ENCODE results near the gene ENOX1.

ENOX1 gene

GRCh38 chr13:43782686-43783085 is 4.1 kb downstream of the ENOX1 start:
- no peak overlapping the region for H3K9ac ChIP-seq (ENCODE audit: low read length)
- no peaks in the 10 kb centered on the region for H3K36me3 ChIP-seq (ENCODE audit: control insufficient read depth, insufficient read depth, low read length)
- peaks cover 11% of the 10 kb centered on the region for H3K4me1 ChIP-seq (ENCODE audit: control insufficient read depth, insufficient read depth, low read length)
- no peak overlapping the region for H3K27ac ChIP-seq (ENCODE audit: low read depth, low read length)
- H3K27me3 ChIP-seq (ENCODE audit: control insufficient read depth, insufficient read depth, low read length), result no peaks in the 10 kb centered on the region
- H3K4me3 ChIP-seq (ENCODE audit: low read length), result no peak overlapping the region

GRCh38 chr13:43780666-43781065 is 6.1 kb downstream of the ENOX1 start:
- H3K36me3 ChIP-seq (ENCODE audit: control insufficient read depth, insufficient read depth, low read length), result no peaks in the 10 kb centered on the region
- H3K4me1 ChIP-seq (ENCODE audit: control insufficient read depth, insufficient read depth, low read length), result peaks cover 10% of the 10 kb centered on the region
- no peak overlapping the region for H3K4me3 ChIP-seq (ENCODE audit: low read length)
- no peaks in the 10 kb centered on the region for H3K27me3 ChIP-seq (ENCODE audit: control insufficient read depth, insufficient read depth, low read length)
- H3K27ac ChIP-seq (ENCODE audit: low read depth, low read length), result no peak overlapping the region
- no peak overlapping the region for H3K9ac ChIP-seq (ENCODE audit: low read length)

- H3K27ac ChIP-seq (ENCODE audit: low read depth, low read length), result no peak overlapping the region
- peaks cover 2% of the 10 kb centered on the region for H3K4me1 ChIP-seq (ENCODE audit: control insufficient read depth, insufficient read depth, low read length)
- H3K9ac ChIP-seq (ENCODE audit: low read length), result no peak overlapping the region
- H3K27me3 ChIP-seq (ENCODE audit: control insufficient read depth, insufficient read depth, low read length), result no peaks in the 10 kb centered on the region
- H3K36me3 ChIP-seq (ENCODE audit: control insufficient read depth, insufficient read depth, low read length), result no peaks in the 10 kb centered on the region
- H3K4me3 ChIP-seq (ENCODE audit: low read length), result no peak overlapping the region
Observed at GRCh38 chr13:43776501-43777079, 10.2 kb downstream of the ENOX1 start.

- Histone ChIP-seq H3K9ac (ENCODE audit: low read length) (no peak overlapping the region), H3K36me3 (ENCODE audit: control insufficient read depth, insufficient read depth, low read length) (no peaks in the 10 kb centered on the region), H3K4me3 (ENCODE audit: low read length) (no peak overlapping the region), H3K27ac (ENCODE audit: low read depth, low read length) (no peak overlapping the region), H3K4me1 (ENCODE audit: control insufficient read depth, insufficient read depth, low read length) (peaks cover 4% of the 10 kb centered on the region), H3K27me3 (ENCODE audit: control insufficient read depth, insufficient read depth, low read length) (no peaks in the 10 kb centered on the region)
Observed at GRCh38 chr13:43776006-43776405, 10.8 kb downstream of the ENOX1 start.

GRCh38 chr13:43773602-43774001 is 13.2 kb downstream of the ENOX1 start:
- H3K9ac ChIP-seq (ENCODE audit: low read length), result no peak overlapping the region
- H3K27ac ChIP-seq (ENCODE audit: low read depth, low read length), result no peak overlapping the region
- H3K4me1 ChIP-seq (ENCODE audit: control insufficient read depth, insufficient read depth, low read length), result peaks cover 9% of the 10 kb centered on the region
- H3K27me3 ChIP-seq (ENCODE audit: control insufficient read depth, insufficient read depth, low read length), result no peaks in the 10 kb centered on the region
- no peaks in the 10 kb centered on the region for H3K36me3 ChIP-seq (ENCODE audit: control insufficient read depth, insufficient read depth, low read length)
- H3K4me3 ChIP-seq (ENCODE audit: low read length), result no peak overlapping the region

GRCh38 chr13:43770871-43771270 is 15.9 kb downstream of the ENOX1 start:
- no peak overlapping the region for H3K4me3 ChIP-seq (ENCODE audit: low read length)
- peaks cover 26% of the 10 kb centered on the region for H3K4me1 ChIP-seq (ENCODE audit: control insufficient read depth, insufficient read depth, low read length)
- no peaks in the 10 kb centered on the region for H3K36me3 ChIP-seq (ENCODE audit: control insufficient read depth, insufficient read depth, low read length)
- H3K9ac ChIP-seq (ENCODE audit: low read length), result no peak overlapping the region
- H3K27me3 ChIP-seq (ENCODE audit: control insufficient read depth, insufficient read depth, low read length), result no peaks in the 10 kb centered on the region
- no peak overlapping the region for H3K27ac ChIP-seq (ENCODE audit: low read depth, low read length)

- Histone ChIP-seq H3K36me3 (ENCODE audit: control insufficient read depth, insufficient read depth, low read length) (no peaks in the 10 kb centered on the region), H3K4me1 (ENCODE audit: control insufficient read depth, insufficient read depth, low read length) (peaks cover 33% of the 10 kb centered on the region), H3K9ac (ENCODE audit: low read length) (no peak overlapping the region), H3K4me3 (ENCODE audit: low read length) (no peak overlapping the region), H3K27me3 (ENCODE audit: control insufficient read depth, insufficient read depth, low read length) (no peaks in the 10 kb centered on the region), H3K27ac (ENCODE audit: low read depth, low read length) (no peak overlapping the region)
Observed at GRCh38 chr13:43769529-43769928, 17.2 kb downstream of the ENOX1 start.

GRCh38 chr13:43767341-43767931 is 19.3 kb downstream of the ENOX1 start:
- no peak overlapping the region for H3K9ac ChIP-seq (ENCODE audit: low read length)
- H3K27ac ChIP-seq (ENCODE audit: low read depth, low read length), result peak overlapping the region; percentile 72
- H3K4me3 ChIP-seq (ENCODE audit: low read length), result no peak overlapping the region
- H3K36me3 ChIP-seq (ENCODE audit: control insufficient read depth, insufficient read depth, low read length), result no peaks in the 10 kb centered on the region
- H3K4me1 ChIP-seq (ENCODE audit: control insufficient read depth, insufficient read depth, low read length), result peaks cover 33% of the 10 kb centered on the region
- H3K27me3 ChIP-seq (ENCODE audit: control insufficient read depth, insufficient read depth, low read length), result no peaks in the 10 kb centered on the region

GRCh38 chr13:43766725-43767124 is 20.0 kb downstream of the ENOX1 start:
- Histone ChIP-seq H3K4me3 (ENCODE audit: low read length) (no peak overlapping the region), H3K4me1 (ENCODE audit: control insufficient read depth, insufficient read depth, low read length) (peaks cover 34% of the 10 kb centered on the region)

GRCh38 chr13:43764349-43764748 is 22.4 kb downstream of the ENOX1 start:
- H3K9ac ChIP-seq (ENCODE audit: low read length), result no peak overlapping the region
- no peaks in the 10 kb centered on the region for H3K36me3 ChIP-seq (ENCODE audit: control insufficient read depth, insufficient read depth, low read length)
- H3K4me3 ChIP-seq (ENCODE audit: low read length), result no peak overlapping the region
- H3K27me3 ChIP-seq (ENCODE audit: control insufficient read depth, insufficient read depth, low read length), result no peaks in the 10 kb centered on the region
- peaks cover 31% of the 10 kb centered on the region for H3K4me1 ChIP-seq (ENCODE audit: control insufficient read depth, insufficient read depth, low read length)
- H3K27ac ChIP-seq (ENCODE audit: low read depth, low read length), result peak overlapping the region; percentile 28

More at GRCh38 chr13:43766725-43767124, 20.0 kb downstream of the ENOX1 start:
- Histone ChIP-seq H3K36me3 (ENCODE audit: control insufficient read depth, insufficient read depth, low read length) (no peaks in the 10 kb centered on the region), H3K9ac (ENCODE audit: low read length) (no peak overlapping the region), H3K27me3 (ENCODE audit: control insufficient read depth, insufficient read depth, low read length) (no peaks in the 10 kb centered on the region), H3K27ac (ENCODE audit: low read depth, low read length) (peak overlapping the region; percentile 72)

- Histone ChIP-seq H3K4me1 (ENCODE audit: control insufficient read depth, insufficient read depth, low read length) (peaks cover 31% of the 10 kb centered on the region), H3K36me3 (ENCODE audit: control insufficient read depth, insufficient read depth, low read length) (no peaks in the 10 kb centered on the region), H3K4me3 (ENCODE audit: low read length) (no peak overlapping the region), H3K9ac (ENCODE audit: low read length) (no peak overlapping the region), H3K27ac (ENCODE audit: low read depth, low read length) (peak overlapping the region; percentile 6), H3K27me3 (ENCODE audit: control insufficient read depth, insufficient read depth, low read length) (no peaks in the 10 kb centered on the region)
Observed at GRCh38 chr13:43763143-43763759, 23.5 kb downstream of the ENOX1 start.

GRCh38 chr13:43761616-43762315 is 25.0 kb downstream of the ENOX1 start:
- no peak overlapping the region for H3K27ac ChIP-seq (ENCODE audit: low read depth, low read length)
- no peaks in the 10 kb centered on the region for H3K36me3 ChIP-seq (ENCODE audit: control insufficient read depth, insufficient read depth, low read length)
- no peak overlapping the region for H3K9ac ChIP-seq (ENCODE audit: low read length)
- no peak overlapping the region for H3K4me3 ChIP-seq (ENCODE audit: low read length)
- peaks cover 22% of the 10 kb centered on the region for H3K4me1 ChIP-seq (ENCODE audit: control insufficient read depth, insufficient read depth, low read length)
- no peaks in the 10 kb centered on the region for H3K27me3 ChIP-seq (ENCODE audit: control insufficient read depth, insufficient read depth, low read length)

Measured in rectal smooth muscle tissue (tissue), 1 donor.